MM.1S (cell line): Measurements from ENCODE around the gene POSTN.

Experiments
- EZH2 ChIP-seq: fragments of 300-600 bp; sonication (generic); optimal IDR thresholded peaks from 2 replicates; pipeline ENCODE3; 2017; ENCODE audit warnings: low read depth, mild to moderate bottlenecking, antibody characterized with exemption, low read length, mixed read lengths
- TF ChIP-seq, protein P1 (sequence below): fragments of 300-600 bp; sonication (generic); IDR thresholded peaks from 2 replicates; pipeline ENCODE4 v1.5.1; 2016; ENCODE audit warnings: antibody characterized with exemption, low read length, mixed read lengths

GRCh38 chr13:37561031-37561430 lies 37.5 kb downstream of the POSTN start:
- TF ChIP-seq, protein P1, sequence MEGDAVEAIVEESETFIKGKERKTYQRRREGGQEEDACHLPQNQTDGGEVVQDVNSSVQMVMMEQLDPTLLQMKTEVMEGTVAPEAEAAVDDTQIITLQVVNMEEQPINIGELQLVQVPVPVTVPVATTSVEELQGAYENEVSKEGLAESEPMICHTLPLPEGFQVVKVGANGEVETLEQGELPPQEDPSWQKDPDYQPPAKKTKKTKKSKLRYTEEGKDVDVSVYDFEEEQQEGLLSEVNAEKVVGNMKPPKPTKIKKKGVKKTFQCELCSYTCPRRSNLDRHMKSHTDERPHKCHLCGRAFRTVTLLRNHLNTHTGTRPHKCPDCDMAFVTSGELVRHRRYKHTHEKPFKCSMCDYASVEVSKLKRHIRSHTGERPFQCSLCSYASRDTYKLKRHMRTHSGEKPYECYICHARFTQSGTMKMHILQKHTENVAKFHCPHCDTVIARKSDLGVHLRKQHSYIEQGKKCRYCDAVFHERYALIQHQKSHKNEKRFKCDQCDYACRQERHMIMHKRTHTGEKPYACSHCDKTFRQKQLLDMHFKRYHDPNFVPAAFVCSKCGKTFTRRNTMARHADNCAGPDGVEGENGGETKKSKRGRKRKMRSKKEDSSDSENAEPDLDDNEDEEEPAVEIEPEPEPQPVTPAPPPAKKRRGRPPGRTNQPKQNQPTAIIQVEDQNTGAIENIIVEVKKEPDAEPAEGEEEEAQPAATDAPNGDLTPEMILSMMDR, result no peak
- TF ChIP-seq EZH2, result no peak
